Chondrocyte (in vitro differentiated cells): ENCODE measurements around the gene NINJ1. TPM values are rescaled to one million over a fixed set of nuclear protein-coding genes. Genes with fewer than 3 reads are reported as not detected.

Source experiments
- DNase-seq: peaks from one replicate; pipeline ENCODE4 v3.0.0; 2021; ENCODE audit warnings: mixed read lengths, low spot score
- H3K27ac Mint-ChIP-seq: one replicate; pipeline ENCODE4 v1.8.0; 2021; ENCODE audit warnings: mild to moderate bottlenecking, moderate library complexity, mixed read lengths; ENCODE audit not compliant: unreplicated experiment
- H3K27me3 Mint-ChIP-seq: 2 replicates; pipeline ENCODE4 v1.8.0; 2021; ENCODE audit warnings: low read depth, mixed read lengths
- H3K36me3 Mint-ChIP-seq: 2 replicates; pipeline ENCODE4 v1.8.0; 2021; ENCODE audit warnings: low read depth, mixed read lengths
- H3K4me1 Mint-ChIP-seq: 2 replicates; pipeline ENCODE4 v1.8.0; 2021; ENCODE audit warnings: low read depth, mild to moderate bottlenecking, mixed read lengths
- H3K4me3 Mint-ChIP-seq: one replicate; pipeline ENCODE4 v1.8.0; 2021; ENCODE audit warnings: mild to moderate bottlenecking, moderate library complexity, mixed read lengths; ENCODE audit not compliant: unreplicated experiment
- H3K9me3 Mint-ChIP-seq: 2 replicates; pipeline ENCODE4 v1.8.0; 2021; ENCODE audit warnings: low read depth, mixed read lengths
- total RNA-seq: library from RNA; stranded (reverse); gene quantifications from 3 replicates; pipeline ENCODE4 v1.2.1, GENCODE V29; 2021
- TF ChIP-seq, protein P1 (sequence below): fragments of 200-600 bp; sonication (generic); IDR thresholded peaks from 2 replicates; pipeline ENCODE4 v1.5.0; 2021; ENCODE audit warnings: antibody characterized with exemption, mild to moderate bottlenecking, moderate library complexity

NINJ1 gene
- total RNA-seq, 1 donor from 2014 or later, result 33.6 TPM

DNA sequence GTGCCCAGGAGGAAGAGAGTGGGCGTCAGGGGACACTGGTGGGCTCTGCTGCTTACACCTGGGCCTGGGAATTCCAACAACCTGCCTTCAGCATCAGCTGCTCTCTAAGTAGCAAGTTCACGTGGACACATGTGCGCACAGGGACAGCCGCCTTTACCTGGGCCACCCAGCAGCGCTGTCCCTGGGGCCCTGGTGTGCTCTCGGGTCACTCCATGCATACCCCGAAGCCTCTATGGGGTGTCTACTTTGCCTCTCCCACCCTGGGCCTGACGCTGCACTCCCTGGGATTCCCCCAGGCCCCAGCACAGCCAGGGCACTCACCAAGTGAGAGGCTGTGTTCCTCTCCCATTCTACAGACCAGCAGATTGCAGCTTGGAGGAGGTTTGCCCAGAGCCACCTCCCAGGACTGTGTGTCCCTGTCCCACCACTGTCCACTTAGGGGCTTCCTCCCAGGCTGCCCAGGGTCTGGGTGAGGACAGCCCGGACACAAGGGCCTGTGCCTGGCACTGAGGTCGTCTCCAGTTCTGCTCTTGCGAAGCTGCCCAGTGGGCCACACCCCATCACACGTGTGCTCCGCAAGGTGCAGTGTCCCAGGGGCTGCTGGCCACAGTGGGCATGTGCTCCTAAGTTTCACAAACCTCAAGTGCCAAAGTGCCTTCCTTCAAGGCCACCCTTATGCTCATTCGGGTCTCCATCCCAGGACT is 5.9 kb downstream of the NINJ1 start:
- H3K27me3 Mint-ChIP-seq, result no peaks in the 10 kb centered on the region

DNA sequence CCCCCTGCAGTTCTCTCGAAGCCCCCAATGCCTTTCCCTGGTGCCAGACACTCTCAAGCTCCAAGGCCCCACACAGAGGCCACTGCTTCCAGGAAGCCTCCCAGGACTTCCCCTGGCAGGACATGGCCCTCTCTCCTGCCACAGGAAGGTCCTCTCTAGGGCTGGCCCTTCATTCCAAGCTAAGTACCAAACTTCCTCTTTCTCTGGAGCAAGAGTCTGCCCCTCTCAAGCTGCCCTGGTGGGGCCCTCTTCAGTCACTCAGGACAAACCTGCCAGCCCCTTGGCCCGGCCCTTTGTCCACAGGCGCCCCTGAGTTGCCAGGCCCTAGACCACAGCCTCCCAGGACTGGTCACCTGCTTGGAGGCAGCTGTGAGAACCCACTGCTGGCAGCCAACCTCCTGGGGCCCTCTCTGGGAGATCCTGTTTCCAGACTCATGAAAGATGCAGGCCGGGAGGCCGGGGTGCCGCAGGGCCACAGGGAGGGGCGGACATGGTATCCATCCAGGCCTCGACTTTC is 6.6 kb downstream of the NINJ1 start:
- peak; percentile 79 for DNase-seq
- peak overlapping the region; percentile 54 for H3K27ac Mint-ChIP-seq
- no peak overlapping the region for H3K4me3 Mint-ChIP-seq
- no peaks in the 10 kb centered on the region for H3K27me3 Mint-ChIP-seq
- H3K36me3 Mint-ChIP-seq, result peaks cover 7% of the 10 kb centered on the region
- no peaks in the 10 kb centered on the region for H3K9me3 Mint-ChIP-seq
- peaks cover 55% of the 10 kb centered on the region for H3K4me1 Mint-ChIP-seq
- TF ChIP-seq, protein P1, sequence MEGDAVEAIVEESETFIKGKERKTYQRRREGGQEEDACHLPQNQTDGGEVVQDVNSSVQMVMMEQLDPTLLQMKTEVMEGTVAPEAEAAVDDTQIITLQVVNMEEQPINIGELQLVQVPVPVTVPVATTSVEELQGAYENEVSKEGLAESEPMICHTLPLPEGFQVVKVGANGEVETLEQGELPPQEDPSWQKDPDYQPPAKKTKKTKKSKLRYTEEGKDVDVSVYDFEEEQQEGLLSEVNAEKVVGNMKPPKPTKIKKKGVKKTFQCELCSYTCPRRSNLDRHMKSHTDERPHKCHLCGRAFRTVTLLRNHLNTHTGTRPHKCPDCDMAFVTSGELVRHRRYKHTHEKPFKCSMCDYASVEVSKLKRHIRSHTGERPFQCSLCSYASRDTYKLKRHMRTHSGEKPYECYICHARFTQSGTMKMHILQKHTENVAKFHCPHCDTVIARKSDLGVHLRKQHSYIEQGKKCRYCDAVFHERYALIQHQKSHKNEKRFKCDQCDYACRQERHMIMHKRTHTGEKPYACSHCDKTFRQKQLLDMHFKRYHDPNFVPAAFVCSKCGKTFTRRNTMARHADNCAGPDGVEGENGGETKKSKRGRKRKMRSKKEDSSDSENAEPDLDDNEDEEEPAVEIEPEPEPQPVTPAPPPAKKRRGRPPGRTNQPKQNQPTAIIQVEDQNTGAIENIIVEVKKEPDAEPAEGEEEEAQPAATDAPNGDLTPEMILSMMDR, result no peak

More for the DNA sequence above, 5.9 kb downstream of the NINJ1 start:
- Mint-ChIP-seq H3K27ac (peak overlapping the region; percentile 54), H3K36me3 (peaks cover 7% of the 10 kb centered on the region), H3K4me1 (peaks cover 62% of the 10 kb centered on the region), H3K4me3 (no peak overlapping the region), H3K9me3 (no peaks in the 10 kb centered on the region)
- TF ChIP-seq, protein P1, result no peak
- DNase-seq, result peak; percentile 71

DNA sequence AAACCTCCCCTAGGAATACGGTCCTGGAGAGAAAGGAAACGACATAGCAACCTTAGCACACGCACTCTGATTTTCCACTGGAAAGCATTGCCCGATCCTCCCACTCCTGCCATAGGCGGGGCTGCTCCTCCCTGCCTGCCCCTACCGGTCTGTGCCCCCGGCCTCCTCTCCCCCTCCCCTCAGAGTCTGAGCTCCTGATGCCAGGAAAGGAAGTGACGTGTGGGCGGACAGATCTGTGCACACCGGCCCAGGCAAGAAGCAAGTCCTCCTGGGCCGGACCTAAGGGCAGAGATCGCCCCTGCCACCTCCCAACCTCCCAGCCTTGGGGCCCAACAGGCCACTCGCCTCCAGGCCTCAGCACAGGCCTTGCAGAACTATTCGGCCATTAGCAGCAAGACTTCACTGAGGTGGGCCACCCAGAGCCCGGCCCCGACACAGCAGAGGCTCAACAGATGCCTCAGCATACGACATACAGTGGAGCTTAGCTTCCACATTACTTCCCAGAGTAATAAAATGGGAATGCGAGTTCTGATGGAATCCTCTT is 7.2 kb downstream of the NINJ1 start:
- peaks cover 7% of the 10 kb centered on the region for H3K36me3 Mint-ChIP-seq
- H3K4me3 Mint-ChIP-seq, result no peak overlapping the region
- H3K4me1 Mint-ChIP-seq, result peaks cover 50% of the 10 kb centered on the region
- peak; percentile 54 for DNase-seq
- TF ChIP-seq, protein P1, result no peak
- H3K27ac Mint-ChIP-seq, result peak overlapping the region; percentile 54
- no peaks in the 10 kb centered on the region for H3K9me3 Mint-ChIP-seq
- no peaks in the 10 kb centered on the region for H3K27me3 Mint-ChIP-seq

DNA sequence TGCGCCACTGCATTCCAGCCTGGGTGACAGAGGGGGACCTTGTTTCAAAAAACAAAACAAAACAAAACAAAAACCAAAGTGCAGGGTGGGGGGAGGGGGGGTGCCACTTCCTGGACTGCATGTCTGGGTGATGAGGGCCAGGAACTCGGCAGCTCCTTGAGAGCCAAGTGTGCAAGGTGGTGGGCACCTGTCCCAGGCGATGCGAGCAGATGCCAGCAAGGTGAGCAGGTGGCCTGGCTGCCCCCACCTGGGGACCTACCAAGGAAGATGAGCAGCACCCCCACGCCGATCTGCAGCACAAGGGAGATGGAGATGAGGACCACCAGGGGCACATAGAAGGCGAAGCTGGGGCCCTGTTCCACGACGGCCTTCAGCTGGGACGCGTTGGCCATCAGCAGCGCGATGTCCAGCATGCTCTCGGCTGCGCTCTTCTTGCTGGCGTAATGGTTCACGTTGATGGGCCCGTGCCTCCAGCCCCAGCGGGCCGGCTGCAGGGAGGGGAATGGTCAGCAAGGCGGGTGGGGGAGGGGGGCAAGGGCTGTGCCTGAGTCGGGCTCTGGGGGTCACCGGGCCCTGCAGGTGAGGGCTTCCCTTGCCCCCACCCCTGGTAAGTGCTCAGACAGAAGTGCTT is 7.8 kb downstream of the NINJ1 start:
- peak; percentile 90 for DNase-seq
- Mint-ChIP-seq H3K4me3 (no peak overlapping the region), H3K27ac (no peak overlapping the region), H3K4me1 (peaks cover 43% of the 10 kb centered on the region), H3K36me3 (peaks cover 7% of the 10 kb centered on the region), H3K9me3 (no peaks in the 10 kb centered on the region), H3K27me3 (no peaks in the 10 kb centered on the region)
- TF ChIP-seq, protein P1, result no peak

DNA sequence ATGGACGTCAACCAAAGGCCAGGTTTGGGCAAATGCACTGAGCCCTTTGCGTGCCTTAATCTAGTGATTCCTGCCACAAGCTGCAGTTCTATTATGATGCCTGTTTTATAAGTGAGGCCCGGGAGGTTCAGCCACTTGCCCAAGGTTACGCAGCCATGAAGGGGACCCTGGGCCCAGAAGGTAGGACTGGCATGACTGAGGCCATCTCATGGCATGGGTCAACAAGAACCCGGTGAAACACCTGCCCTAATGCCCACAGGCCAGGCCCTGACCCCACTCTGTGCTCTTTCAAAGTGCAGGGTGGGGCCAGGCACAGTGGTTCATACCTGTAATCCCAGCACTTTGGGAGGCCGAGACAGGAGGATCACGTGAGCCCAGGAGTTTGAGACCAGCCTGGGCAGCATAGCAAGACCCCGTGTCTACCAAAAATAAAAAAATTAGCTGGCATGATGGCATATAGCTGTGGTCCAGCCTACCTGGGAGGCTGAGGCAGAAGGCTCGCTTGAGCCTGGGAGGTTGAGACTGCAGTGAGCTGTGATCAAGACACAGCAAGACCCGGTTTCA is 8.6 kb downstream of the NINJ1 start:
- Mint-ChIP-seq H3K4me1 (peaks cover 38% of the 10 kb centered on the region), H3K4me3 (no peak overlapping the region), H3K36me3 (peaks cover 10% of the 10 kb centered on the region), H3K9me3 (no peaks in the 10 kb centered on the region), H3K27ac (no peak overlapping the region), H3K27me3 (no peaks in the 10 kb centered on the region)
- TF ChIP-seq, protein P1, result no peak
- peak; percentile 63 for DNase-seq
